T-helper 2 cell treated with Interferon-gamma antibody and Interleukin-4, amounts not matched to agents 5 μg/mL and 100 μg/mL, for 36 hours (primary cell): Measurements from ENCODE around the gene ADGRD1.
"Not testable (repeated sequence)": the region's sequence is repeated elsewhere in the genome, so short reads cannot be mapped to it uniquely, and the experiment has no call there.

Experiments used
- DNase-seq: peaks from one replicate; pipeline ENCODE4 v3.0.0; 2021; ENCODE audit warnings: low spot score
- H3K27ac Mint-ChIP-seq: one replicate; pipeline ENCODE4 v1.8.0; 2021; ENCODE audit warnings: mild to moderate bottlenecking, mixed read lengths
- H3K27me3 Mint-ChIP-seq: one replicate; pipeline ENCODE4 v1.8.0; 2021; ENCODE audit warnings: low read depth, mixed read lengths
- H3K36me3 Mint-ChIP-seq: one replicate; pipeline ENCODE4 v1.8.0; 2021; ENCODE audit warnings: low read depth, mixed read lengths
- H3K4me1 Mint-ChIP-seq: one replicate; pipeline ENCODE4 v1.8.0; 2021; ENCODE audit warnings: low read depth, mixed read lengths
- H3K4me3 Mint-ChIP-seq: one replicate; pipeline ENCODE4 v1.8.0; 2022; ENCODE audit warnings: mild to moderate bottlenecking, moderate library complexity, mixed read lengths
- H3K9me3 Mint-ChIP-seq: one replicate; pipeline ENCODE4 v1.8.0; 2021; ENCODE audit warnings: mixed read lengths

ADGRD1 gene

GRCh38 chr12:131061041-131061806, 107.5 kb downstream of the ADGRD1 start:
- DNase-seq, result no peak
- H3K27ac Mint-ChIP-seq, result no peak overlapping the region
- H3K27me3 Mint-ChIP-seq, result no peaks in the 10 kb centered on the region
- H3K4me1 Mint-ChIP-seq, result no peaks in the 10 kb centered on the region
- no peak overlapping the region for H3K4me3 Mint-ChIP-seq
- H3K36me3 Mint-ChIP-seq, result no peaks in the 10 kb centered on the region
- no peaks in the 10 kb centered on the region for H3K9me3 Mint-ChIP-seq

DNA sequence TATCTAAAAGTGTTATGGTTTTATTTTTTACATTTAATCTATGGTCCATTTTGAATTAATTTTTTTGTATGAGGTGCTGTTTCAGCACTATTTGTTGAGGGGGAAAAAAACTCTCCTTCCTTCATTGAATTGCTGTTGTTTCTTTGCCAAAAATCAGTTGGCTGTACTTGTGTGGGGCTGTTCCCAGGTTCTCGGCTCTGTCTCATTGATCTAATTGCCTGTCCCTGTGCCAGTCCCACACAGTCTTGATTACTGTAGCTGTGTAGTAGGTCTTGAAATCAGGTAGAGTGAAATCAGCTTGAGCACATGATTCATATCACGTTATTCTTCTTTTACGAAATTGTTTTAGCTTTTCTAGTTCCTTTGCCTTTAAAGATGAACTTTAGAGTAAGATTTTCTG, 109.7 kb downstream of the ADGRD1 start:
- Mint-ChIP-seq H3K4me3 (no peak overlapping the region), H3K36me3 (no peaks in the 10 kb centered on the region), H3K9me3 (no peaks in the 10 kb centered on the region), H3K27me3 (no peaks in the 10 kb centered on the region), H3K4me1 (no peaks in the 10 kb centered on the region), H3K27ac (no peak overlapping the region)
- DNase-seq, result no peak

DNA sequence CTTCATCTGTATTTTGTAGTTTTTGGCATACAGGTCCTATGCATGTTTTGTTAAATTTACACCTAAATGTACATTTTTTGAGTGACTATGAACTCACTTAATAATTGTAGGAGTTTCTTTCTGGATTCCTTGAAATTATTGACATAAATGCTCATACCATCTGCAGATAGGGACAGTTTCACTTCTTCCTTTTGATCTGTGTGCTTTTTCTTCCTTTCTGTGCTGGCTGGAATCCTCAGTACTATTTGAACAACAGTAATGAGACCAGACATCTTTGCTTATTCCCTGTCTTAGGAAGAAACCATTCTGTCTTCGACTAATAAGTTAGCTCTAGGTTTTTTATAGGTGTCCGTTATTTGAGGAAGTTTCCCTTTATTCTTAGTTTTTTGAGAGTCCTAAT, 110.3 kb downstream of the ADGRD1 start:
- Mint-ChIP-seq H3K36me3 (no peaks in the 10 kb centered on the region), H3K27me3 (no peaks in the 10 kb centered on the region), H3K9me3 (no peaks in the 10 kb centered on the region)

GRCh38 chr12:131065279-131065678, 111.6 kb downstream of the ADGRD1 start:
- no peak for DNase-seq
- H3K4me1 Mint-ChIP-seq, result no peaks in the 10 kb centered on the region
- no peaks in the 10 kb centered on the region for H3K9me3 Mint-ChIP-seq
- no peak overlapping the region for H3K4me3 Mint-ChIP-seq
- no peak overlapping the region for H3K27ac Mint-ChIP-seq
- H3K27me3 Mint-ChIP-seq, result no peaks in the 10 kb centered on the region
- no peaks in the 10 kb centered on the region for H3K36me3 Mint-ChIP-seq

More for the DNA sequence above, 110.3 kb downstream of the ADGRD1 start:
- Mint-ChIP-seq H3K4me3 (no peak overlapping the region), H3K27ac (no peak overlapping the region), H3K4me1 (no peaks in the 10 kb centered on the region)
- no peak for DNase-seq

DNA sequence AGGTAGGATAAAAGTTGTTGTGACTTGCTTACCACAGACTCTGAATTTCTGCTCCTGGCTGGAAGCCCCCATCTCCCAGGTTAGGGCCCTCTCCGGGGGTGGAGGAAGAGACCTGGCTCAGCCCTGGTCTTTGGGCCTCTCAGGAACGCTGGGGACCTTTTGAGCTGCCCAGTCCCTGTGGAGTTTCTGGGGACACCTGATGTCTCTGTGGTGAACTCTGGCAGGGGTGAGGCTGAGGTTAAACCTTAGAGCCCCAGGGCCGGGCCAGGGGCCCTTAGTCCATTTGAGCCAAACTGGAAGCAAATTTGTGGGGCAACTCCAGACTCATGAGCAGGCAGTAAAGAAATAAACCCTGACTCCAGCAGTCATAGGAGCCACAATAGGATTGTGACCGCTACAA, 112.1 kb downstream of the ADGRD1 start:
- Mint-ChIP-seq H3K4me1 (no peaks in the 10 kb centered on the region), H3K27ac (no peak overlapping the region), H3K36me3 (no peaks in the 10 kb centered on the region)

DNA sequence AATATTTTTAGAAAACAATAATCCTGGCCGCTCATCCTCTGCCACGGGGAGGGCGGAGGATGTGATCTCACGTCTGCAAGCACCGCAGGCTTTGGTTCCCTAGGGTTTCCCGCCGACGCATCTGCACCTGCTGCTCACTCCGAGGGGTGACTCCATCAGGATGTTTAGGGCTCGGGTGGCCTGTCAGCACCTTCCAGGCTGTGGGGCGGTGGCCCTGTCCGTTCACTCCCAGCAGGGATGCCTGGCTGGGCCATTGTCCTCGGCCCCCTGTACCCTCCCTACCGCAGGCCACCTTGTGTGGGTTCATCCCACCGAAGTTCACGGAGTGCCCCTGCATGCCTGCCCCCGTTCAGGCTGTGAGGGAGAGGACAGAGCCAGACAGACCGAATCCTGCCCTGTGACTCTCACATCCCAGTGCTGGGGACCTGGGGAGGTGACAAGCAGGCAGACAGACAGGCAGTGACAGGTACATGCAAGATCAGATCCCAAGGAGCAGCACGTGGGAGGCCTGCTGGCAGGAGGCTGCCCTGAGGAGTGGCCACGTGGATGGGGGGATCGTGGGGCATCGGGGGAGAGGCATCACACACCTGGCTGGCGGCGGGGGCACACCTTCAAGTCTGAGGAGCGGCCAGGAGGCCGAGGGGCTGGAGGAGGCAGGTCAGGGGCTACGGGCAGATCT, 112.6 kb downstream of the ADGRD1 start:
- Mint-ChIP-seq H3K4me1 (no peaks in the 10 kb centered on the region), H3K36me3 (no peaks in the 10 kb centered on the region), H3K27ac (no peak overlapping the region), H3K27me3 (no peaks in the 10 kb centered on the region), H3K9me3 (no peaks in the 10 kb centered on the region), H3K4me3 (no peak overlapping the region)
- DNase-seq, result no peak

More for the DNA sequence above, 112.1 kb downstream of the ADGRD1 start:
- DNase-seq, result no peak
- Mint-ChIP-seq H3K4me3 (no peak overlapping the region), H3K9me3 (no peaks in the 10 kb centered on the region), H3K27me3 (no peaks in the 10 kb centered on the region)

- Mint-ChIP-seq H3K9me3 (no peaks in the 10 kb centered on the region), H3K27me3 (no peaks in the 10 kb centered on the region), H3K36me3 (no peaks in the 10 kb centered on the region)
Measured at GRCh38 chr12:131066886-131067490, 113.3 kb downstream of the ADGRD1 start.

DNA sequence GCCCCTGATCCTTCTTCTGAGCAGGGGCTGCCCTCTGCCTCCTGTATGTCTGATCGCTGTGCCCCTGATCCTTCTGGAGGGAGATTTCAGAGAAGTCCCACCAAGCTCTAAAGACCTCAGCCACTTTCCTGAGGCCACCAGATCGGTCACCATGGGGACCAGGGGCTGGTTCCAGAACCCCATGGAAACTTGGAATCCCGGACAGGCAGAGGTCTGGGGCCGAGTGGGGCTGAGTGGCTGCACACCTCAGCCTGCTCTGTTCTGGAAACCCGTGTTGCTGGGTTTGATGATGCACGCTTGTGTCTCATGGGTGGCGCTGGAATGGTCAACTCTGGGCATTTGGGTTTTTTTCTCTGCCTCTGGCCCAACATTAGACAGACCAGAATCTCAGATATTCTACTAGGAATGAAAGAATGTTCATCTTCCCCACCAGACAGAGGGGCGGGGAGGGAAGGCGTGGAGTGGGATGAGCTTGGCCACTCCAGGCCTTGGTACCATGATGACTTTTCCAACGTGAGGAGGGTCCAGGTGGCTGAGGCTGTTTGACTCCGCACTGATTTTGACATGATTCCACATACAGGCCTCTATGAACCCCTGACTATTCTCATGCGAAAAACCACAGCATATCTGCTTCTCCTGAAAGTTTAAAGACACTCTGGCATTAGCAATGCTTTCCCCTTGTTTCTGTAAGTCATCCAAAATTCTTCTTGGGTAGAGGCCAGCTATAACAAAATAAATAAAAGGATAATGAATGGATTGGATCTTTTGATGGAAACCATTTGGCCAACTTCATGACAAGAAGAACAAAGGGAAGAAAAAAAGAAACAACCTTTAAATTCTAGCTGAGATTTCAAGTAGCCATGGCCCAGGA, 114.5 kb downstream of the ADGRD1 start:
- DNase-seq, result no peak
- H3K27me3 Mint-ChIP-seq, result no peaks in the 10 kb centered on the region
- H3K4me1 Mint-ChIP-seq, result no peaks in the 10 kb centered on the region
- H3K4me3 Mint-ChIP-seq, result no peak overlapping the region
- no peaks in the 10 kb centered on the region for H3K36me3 Mint-ChIP-seq
- no peaks in the 10 kb centered on the region for H3K9me3 Mint-ChIP-seq
- no peak overlapping the region for H3K27ac Mint-ChIP-seq

More at GRCh38 chr12:131066886-131067490, 113.3 kb downstream of the ADGRD1 start:
- H3K4me3 Mint-ChIP-seq, result no peak overlapping the region
- no peak for DNase-seq
- no peaks in the 10 kb centered on the region for H3K4me1 Mint-ChIP-seq
- no peak overlapping the region for H3K27ac Mint-ChIP-seq

- H3K36me3 Mint-ChIP-seq, H3K27ac Mint-ChIP-seq, DNase-seq, H3K4me1 Mint-ChIP-seq, H3K9me3 Mint-ChIP-seq, H3K27me3 Mint-ChIP-seq, H3K4me3 Mint-ChIP-seq: not testable (repeated sequence)
Measured at GRCh38 chr12:131068926-131069720, 115.4 kb downstream of the ADGRD1 start.

DNA sequence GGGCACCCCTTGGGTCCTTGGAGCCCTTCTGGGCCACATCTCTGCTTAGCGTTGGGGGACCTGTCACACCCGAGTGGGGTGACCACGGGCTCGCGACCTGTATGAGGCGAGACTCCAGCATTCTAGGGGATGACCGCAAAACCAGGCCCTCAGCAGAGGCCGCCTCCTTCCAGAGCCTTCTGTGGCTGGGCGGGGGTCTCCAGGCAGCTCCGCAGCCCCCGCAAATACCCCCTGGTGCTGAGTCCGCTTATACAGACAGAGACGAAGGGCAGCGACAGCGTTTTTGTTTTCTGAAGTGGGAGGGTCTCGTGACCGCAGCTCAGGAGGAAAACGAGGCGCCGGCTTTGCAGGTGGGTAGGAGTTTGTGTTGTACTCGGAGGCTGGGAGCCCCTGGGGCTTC, 116.4 kb downstream of the ADGRD1 start:
- not testable (repeated sequence) for H3K27ac Mint-ChIP-seq, H3K27me3 Mint-ChIP-seq, H3K4me3 Mint-ChIP-seq, DNase-seq, H3K36me3 Mint-ChIP-seq, H3K4me1 Mint-ChIP-seq, H3K9me3 Mint-ChIP-seq

DNA sequence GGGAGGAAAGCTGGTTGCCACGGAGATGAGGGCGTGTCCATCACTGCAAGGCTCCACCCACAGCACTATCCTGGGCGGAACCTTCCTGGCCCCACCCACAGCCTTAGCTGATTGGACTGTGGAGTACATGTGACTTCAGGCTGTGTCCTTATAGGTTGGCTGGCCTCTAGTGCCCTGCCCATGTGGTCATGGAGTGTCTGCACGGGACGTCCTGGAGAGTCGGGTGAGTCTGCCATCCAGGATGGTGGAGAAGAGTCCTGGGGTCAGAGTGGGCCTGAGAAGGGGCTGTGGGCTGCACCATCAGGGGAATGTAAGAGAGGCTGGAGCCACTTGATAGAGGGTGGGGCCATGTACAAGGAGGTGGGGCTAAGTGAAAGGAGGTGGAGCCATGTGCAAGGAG, 117.0 kb downstream of the ADGRD1 start:
- not testable (repeated sequence) for DNase-seq, H3K27ac Mint-ChIP-seq, H3K4me3 Mint-ChIP-seq

GRCh38 chr12:131071234-131071820, 117.6 kb downstream of the ADGRD1 start:
- DNase-seq, H3K27ac Mint-ChIP-seq, H3K4me3 Mint-ChIP-seq: not testable (repeated sequence)

More for the DNA sequence above, 117.0 kb downstream of the ADGRD1 start:
- H3K4me1 Mint-ChIP-seq, H3K36me3 Mint-ChIP-seq, H3K27me3 Mint-ChIP-seq, H3K9me3 Mint-ChIP-seq: not testable (repeated sequence)

DNA sequence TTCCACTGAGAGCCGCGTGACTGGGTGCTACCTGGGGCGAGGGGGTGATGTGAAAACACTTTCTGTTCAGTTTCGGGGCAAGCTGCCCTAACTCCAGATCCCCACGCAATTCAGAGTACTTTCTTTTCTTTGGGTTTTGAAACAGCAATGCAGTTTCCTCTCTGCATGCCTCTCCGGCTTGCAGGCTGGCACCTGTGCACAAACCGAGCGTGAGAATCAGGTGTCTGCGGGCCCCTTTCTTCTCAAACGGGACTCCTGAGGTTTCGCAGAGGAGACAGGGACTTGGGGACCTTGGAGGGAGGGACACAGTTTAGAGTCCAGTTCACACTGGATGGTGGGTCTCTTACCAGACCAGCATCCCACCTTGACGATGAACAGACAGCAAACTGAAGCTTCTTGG, 118.2 kb downstream of the ADGRD1 start:
- not testable (repeated sequence) for H3K27ac Mint-ChIP-seq, H3K27me3 Mint-ChIP-seq, H3K4me1 Mint-ChIP-seq, H3K4me3 Mint-ChIP-seq, H3K36me3 Mint-ChIP-seq, H3K9me3 Mint-ChIP-seq, DNase-seq

More at GRCh38 chr12:131071234-131071820, 117.6 kb downstream of the ADGRD1 start:
- not testable (repeated sequence) for H3K36me3 Mint-ChIP-seq, H3K4me1 Mint-ChIP-seq, H3K27me3 Mint-ChIP-seq, H3K9me3 Mint-ChIP-seq
